AG04449 (cell line): ENCODE results near the gene DNAI4.
"Not testable (repeated sequence)": the region's sequence is repeated elsewhere in the genome, so short reads cannot be mapped to it uniquely, and the experiment has no call there.

ENCODE experiments used
- CTCF ChIA-PET: fragments of 350-600 bp; formaldehyde crosslinking; extraction: SDS; loops from one replicate; lab custom pipeline; 2021; ENCODE audit warnings: antibody characterized with exemption; lab: Yijun Ruan, JAX
- POLR2A ChIA-PET: fragments of 400-600, 350-600 bp; formaldehyde crosslinking; extraction: SDS; loops from one replicate; lab custom pipeline; 2020; ENCODE audit warnings: antibody characterized with exemption, inconsistent platforms; lab: Yijun Ruan, JAX
- DNase-seq: peaks from one replicate; pipeline ENCODE4 v3.0.0-alpha.2; 2010; ENCODE audit warnings: low read depth, low spot score
- H3K4me3 ChIP-seq: 2 replicates; pipeline ENCODE4 v1.5.1; 2011; ENCODE audit warnings: low read depth, mild to moderate bottlenecking, control low read depth, low read length
- TF ChIP-seq, protein P1 (sequence below): IDR thresholded peaks from one replicate; pipeline ENCODE4 v1.5.1; 2011; ENCODE audit warnings: mild to moderate bottlenecking, moderate library complexity, low read length, control low read depth, inconsistent platforms; ENCODE audit not compliant: insufficient read depth; ENCODE audit errors: missing control alignments

Gene DNAI4

DNA sequence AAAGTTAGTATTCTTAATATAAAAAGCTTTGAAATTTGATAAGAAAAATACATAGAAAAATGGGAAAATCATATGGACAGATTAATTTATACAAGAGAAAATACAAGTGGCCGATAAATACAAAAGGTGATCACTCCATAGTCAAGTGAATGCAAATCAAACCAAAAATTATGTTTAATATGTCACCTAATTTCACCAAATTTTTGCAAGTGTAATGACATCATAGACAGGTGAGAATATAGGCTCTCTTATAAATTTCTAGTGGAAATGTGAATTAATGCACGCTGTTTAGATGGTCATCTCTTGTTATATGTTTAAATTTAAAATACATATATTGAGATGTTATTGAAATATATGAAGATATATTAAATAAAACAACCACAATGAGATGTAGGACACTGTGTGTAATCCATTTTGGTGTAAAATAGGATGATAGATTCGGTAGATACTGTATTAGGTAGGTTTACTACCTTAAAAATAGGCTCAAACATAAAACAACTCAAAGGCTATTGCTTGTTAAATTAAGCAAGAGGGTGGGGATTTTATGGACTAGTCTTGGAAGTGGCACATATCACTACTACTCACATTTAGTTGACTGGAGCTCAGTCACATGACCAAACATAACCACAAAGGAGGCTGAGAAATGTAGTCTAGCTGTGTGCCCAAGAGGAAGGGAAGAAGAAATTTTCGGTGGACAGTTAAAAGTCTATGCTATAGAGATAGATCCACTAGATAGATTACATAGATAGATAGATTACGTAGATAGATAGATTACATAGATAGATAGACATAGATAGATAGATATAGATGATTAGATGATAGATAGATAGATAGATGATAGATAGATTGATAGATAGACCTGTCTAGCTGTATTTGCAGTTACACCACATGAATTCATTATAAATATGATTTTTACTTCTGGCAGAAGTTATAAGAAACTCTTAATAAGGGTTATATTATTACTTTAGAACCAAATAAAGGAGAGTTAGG is 132.7 kb downstream of the DNAI4 start:
- H3K4me3 ChIP-seq, result no peak overlapping the region
- TF ChIP-seq, protein P1, sequence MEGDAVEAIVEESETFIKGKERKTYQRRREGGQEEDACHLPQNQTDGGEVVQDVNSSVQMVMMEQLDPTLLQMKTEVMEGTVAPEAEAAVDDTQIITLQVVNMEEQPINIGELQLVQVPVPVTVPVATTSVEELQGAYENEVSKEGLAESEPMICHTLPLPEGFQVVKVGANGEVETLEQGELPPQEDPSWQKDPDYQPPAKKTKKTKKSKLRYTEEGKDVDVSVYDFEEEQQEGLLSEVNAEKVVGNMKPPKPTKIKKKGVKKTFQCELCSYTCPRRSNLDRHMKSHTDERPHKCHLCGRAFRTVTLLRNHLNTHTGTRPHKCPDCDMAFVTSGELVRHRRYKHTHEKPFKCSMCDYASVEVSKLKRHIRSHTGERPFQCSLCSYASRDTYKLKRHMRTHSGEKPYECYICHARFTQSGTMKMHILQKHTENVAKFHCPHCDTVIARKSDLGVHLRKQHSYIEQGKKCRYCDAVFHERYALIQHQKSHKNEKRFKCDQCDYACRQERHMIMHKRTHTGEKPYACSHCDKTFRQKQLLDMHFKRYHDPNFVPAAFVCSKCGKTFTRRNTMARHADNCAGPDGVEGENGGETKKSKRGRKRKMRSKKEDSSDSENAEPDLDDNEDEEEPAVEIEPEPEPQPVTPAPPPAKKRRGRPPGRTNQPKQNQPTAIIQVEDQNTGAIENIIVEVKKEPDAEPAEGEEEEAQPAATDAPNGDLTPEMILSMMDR, result no peak
- POLR2A ChIA-PET, result no interaction called here
- DNase-seq, result no peak
- CTCF ChIA-PET, result interaction anchor here (1.3 kb wide), 1 partner anchor 357 kb away, joined by 5 read pairs; no protein-coding TSS in a partner anchor

DNA sequence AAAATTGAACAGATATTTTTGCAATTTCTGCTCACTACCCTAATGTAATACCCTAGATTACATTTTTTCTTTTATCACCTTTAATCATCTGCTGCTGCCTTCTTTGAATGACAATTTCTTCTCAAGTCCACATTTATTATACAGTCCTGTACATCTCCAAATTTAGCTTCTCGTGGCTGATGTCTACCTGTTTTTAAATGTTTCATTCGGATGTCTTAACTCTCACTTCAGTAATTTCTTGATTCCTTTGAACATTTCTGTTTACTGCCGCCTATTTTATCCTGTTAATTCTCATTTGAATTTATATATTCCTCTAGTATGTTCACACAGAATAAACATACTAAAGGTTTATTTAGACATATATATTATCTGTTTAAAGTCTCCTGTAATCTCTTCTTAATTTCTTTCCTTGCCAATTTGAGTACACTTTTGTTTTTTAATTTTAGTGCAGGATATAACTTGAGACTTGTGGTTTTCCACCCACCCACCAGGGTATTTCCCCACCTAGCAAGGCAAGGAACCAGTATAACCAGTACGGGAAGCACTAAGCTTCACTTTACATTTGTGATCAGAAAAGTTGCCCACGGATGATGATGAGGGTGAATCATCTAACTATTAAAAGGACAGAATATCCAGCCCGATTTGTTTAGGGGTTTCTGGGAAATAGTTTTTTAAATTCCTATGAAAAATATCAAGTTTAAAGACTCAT is 136.3 kb downstream of the DNAI4 start:
- H3K4me3 ChIP-seq, result no peak overlapping the region
- ChIA-PET POLR2A (no interaction called here), CTCF (no interaction called here)
- TF ChIP-seq, protein P1, result no peak
- no peak for DNase-seq

DNA sequence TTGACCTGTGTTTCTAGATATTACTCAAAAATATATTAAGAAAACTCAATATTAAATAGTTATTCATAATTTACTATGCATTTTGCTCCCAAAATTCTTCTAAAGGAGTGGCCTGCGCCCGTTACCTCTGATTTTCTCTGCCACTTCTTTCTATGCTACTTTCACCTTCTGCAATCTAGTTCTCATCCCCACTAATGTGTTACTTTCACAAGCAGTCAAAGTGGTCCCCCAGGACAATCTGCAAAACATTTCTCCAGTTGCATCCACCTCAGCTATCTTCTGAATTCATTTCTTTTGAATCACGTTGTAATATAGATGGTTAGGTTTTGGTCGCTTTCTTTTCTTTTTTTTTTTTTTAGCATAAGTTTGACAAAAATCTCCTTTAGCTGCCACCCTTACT is 137.0 kb downstream of the DNAI4 start:
- POLR2A ChIA-PET, result no interaction called here
- H3K4me3 ChIP-seq, result no peak overlapping the region
- no peak for DNase-seq
- TF ChIP-seq, protein P1, result no peak
- CTCF ChIA-PET, result no interaction called here

DNA sequence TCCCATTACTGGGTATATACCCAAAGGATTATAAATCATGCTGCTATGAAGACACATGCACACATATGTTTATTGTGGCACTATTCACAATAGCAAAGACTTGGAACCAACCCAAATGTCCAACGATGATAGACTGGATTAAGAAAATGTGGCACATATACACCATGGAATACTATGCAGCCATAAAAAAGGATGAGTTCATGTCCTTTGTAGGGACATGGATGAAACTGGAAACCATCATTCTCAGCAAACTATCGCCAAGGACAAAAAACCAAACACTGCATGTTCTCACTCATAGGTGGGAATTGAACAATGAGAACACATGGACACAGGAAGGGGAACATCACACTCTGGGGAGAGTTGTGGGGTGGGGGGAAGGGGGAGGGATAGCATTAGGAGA is 138.9 kb downstream of the DNAI4 start:
- CTCF ChIA-PET, H3K4me3 ChIP-seq, POLR2A ChIA-PET, DNase-seq: not testable (repeated sequence)

DNA sequence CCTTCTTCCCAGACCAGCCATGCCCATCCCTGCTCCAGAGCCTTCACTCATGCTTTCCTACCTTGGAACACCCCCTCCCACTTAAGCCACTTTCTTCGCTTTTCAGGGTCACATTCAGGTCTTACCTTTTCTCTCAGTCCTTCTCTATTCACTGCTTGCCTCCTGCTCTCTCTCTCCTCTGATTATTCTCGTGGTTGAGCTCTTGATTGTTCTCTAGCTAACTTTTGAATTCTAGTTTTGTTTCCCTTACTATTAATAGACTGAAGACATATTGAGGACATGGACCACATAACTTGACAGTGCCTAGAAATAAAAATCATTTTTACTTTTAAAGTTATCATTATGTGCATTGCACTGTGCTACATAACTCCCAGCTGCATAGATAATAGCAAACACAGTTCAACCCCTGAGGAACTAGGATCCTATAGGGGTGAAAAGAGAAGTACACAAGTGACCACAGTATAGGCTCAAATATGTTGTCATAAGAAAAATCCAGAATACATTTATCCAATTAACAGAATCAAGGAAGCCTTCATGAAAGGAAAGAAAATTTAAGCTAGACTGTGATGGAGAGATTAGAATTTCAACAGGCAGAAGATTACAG is 145.1 kb downstream of the DNAI4 start:
- no peak for DNase-seq
- TF ChIP-seq, protein P1, result no peak
- H3K4me3 ChIP-seq, result no peak overlapping the region
- POLR2A ChIA-PET, result no interaction called here
- CTCF ChIA-PET, result interaction anchor here (0.7 to 2.0 kb wide), 3 partner anchors 14 to 432 kb away, joined by 3 to 7 read pairs (median 3); no protein-coding TSS in a partner anchor

DNA sequence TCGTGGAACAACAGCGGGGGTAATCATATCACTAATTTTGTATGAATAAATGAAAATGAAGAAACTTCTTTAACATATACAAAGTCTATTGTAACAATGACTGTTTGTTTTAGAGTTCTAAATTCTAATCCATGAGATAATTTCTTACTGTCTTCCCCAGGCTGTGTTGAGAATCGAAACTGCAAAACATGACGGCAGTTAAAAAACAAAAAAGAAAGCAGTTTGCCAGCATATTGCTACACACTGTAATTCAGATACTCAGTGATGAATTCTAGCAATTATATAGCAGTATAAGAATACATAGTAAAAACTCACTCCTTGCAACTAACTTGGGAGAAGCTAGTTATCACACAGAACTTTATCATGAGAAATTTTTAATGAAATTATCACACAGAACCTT is 145.7 kb downstream of the DNAI4 start:
- no peak overlapping the region for H3K4me3 ChIP-seq
- ChIA-PET POLR2A (no interaction called here), CTCF (interaction anchor here (2.0 kb wide), 2 partner anchors 13 to 370 kb away, joined by 5 to 7 read pairs; no protein-coding TSS in a partner anchor)
- DNase-seq, result no peak
- TF ChIP-seq, protein P1, result no peak
